22Rv1 (cell line): ENCODE data around the gene UTP3.

Experiments
- H3K27ac ChIP-seq: fragments of 450-650 bp; 2 replicates; pipeline ENCODE4 v1.5.1; 2017
- ZFX ChIP-seq: fragments of 450-650 bp; IDR thresholded peaks from 2 replicates; pipeline ENCODE4 v1.6.1; 2017; ENCODE audit warnings: antibody characterized with exemption, borderline replicate concordance
- TF ChIP-seq, protein P1 (sequence below): fragments of 450-650 bp; IDR thresholded peaks from 2 replicates; pipeline ENCODE4 v1.5.1; 2017; ENCODE audit warnings: mild to moderate bottlenecking

Gene UTP3

GRCh38 chr4:70712604-70713452, 24.5 kb downstream of the UTP3 start:
- no peak overlapping the region for H3K27ac ChIP-seq

GRCh38 chr4:70713453-70714078, 25.2 kb downstream of the UTP3 start:
- no peak overlapping the region for H3K27ac ChIP-seq
- no peak for TF ChIP-seq ZFX
- TF ChIP-seq, protein P1, sequence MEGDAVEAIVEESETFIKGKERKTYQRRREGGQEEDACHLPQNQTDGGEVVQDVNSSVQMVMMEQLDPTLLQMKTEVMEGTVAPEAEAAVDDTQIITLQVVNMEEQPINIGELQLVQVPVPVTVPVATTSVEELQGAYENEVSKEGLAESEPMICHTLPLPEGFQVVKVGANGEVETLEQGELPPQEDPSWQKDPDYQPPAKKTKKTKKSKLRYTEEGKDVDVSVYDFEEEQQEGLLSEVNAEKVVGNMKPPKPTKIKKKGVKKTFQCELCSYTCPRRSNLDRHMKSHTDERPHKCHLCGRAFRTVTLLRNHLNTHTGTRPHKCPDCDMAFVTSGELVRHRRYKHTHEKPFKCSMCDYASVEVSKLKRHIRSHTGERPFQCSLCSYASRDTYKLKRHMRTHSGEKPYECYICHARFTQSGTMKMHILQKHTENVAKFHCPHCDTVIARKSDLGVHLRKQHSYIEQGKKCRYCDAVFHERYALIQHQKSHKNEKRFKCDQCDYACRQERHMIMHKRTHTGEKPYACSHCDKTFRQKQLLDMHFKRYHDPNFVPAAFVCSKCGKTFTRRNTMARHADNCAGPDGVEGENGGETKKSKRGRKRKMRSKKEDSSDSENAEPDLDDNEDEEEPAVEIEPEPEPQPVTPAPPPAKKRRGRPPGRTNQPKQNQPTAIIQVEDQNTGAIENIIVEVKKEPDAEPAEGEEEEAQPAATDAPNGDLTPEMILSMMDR = no peak

More at GRCh38 chr4:70712604-70713452, 24.5 kb downstream of the UTP3 start:
- TF ChIP-seq, protein P1 = no peak
- TF ChIP-seq ZFX = no peak

GRCh38 chr4:70714079-70714887, 26.0 kb downstream of the UTP3 start:
- TF ChIP-seq, protein P1 = no peak
- TF ChIP-seq ZFX = no peak
- H3K27ac ChIP-seq = no peak overlapping the region

- no peak overlapping the region for H3K27ac ChIP-seq
- TF ChIP-seq, protein P1 = no peak
- no peak for TF ChIP-seq ZFX
Measured at GRCh38 chr4:70715097-70715496, 26.8 kb downstream of the UTP3 start.

DNA sequence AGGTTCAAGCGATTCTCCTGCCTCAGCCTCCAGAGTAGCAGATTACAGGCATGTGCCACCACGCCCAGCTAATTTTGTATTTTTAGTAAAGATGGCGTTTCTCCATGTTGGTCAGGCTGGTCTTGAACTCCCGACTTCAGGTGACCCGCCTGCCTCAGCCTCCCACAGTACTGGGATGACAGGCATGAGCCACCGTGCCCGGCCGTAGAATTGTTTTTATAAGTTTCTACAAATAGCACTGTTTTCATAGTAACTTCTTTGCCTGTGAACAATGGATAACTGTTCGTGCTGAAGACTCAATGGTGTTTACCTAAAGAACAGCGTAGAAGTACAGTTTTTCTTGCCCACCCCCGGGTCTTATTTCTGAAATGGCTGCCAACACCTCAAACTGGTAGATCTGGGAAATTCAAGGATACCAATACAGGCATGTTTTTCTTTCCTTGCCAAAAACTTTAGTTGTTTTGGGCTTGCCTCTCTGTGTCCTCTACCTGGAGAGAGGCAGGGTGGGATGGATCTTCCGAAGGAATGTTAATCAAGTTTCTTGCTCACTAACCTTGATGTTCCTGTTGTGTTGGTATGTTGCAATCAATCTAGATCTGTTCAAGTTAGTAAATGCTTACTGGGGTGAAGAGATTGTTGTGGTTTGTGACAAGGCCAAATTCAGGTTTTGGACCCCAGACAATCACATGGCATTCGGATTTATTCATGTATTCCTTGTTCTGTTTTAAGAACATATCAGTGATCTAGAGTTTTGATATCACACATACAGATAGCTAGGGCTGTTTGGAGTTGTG, 30.7 kb downstream of the UTP3 start:
- no peak overlapping the region for H3K27ac ChIP-seq
- TF ChIP-seq, protein P1 = no peak
- TF ChIP-seq ZFX = no peak

- no peak for TF ChIP-seq ZFX
- TF ChIP-seq, protein P1 = no peak
- H3K27ac ChIP-seq = no peak within 1 kb of the TSS
Measured at GRCh38 chr4:70721747-70722146, 33.4 kb downstream of the UTP3 start, which contains the start of gene RUFY3. TSS of gene RUFY3 (plus strand) at chr4:70721964. CDS start at chr4:70722574, 610 bp downstream.
